Measurements from ENCODE around the gene TEX52.

- no peak for TF ChIP-seq CTCF (IDR thresholded peaks at IDR 0.05)
- no peak for TF ChIP-seq POLR2A (IDR thresholded peaks at IDR 0.05)
- no peak for TF ChIP-seq EP300 (IDR thresholded peaks at IDR 0.05)
Measured at GRCh38 chr12:2835691-2836403, 21.0 kb downstream of the TEX52 start.

All from tibial nerve (tissue), 4 donors.